ENCODE measurements around the gene NOP9.

NOP9 gene

GRCh38 chr14:24307575-24308341 is 8.1 kb downstream of the NOP9 start, which contains the start of gene CIDEB:
Gene CIDEB, minus strand, starts transcription at chr14:24307977. Its CDS starts 119 bp downstream, at chr14:24307858.
- DNase-seq, result peak in 32 of 56 donors; percentile 2 to 79 (median 22)

DNA sequence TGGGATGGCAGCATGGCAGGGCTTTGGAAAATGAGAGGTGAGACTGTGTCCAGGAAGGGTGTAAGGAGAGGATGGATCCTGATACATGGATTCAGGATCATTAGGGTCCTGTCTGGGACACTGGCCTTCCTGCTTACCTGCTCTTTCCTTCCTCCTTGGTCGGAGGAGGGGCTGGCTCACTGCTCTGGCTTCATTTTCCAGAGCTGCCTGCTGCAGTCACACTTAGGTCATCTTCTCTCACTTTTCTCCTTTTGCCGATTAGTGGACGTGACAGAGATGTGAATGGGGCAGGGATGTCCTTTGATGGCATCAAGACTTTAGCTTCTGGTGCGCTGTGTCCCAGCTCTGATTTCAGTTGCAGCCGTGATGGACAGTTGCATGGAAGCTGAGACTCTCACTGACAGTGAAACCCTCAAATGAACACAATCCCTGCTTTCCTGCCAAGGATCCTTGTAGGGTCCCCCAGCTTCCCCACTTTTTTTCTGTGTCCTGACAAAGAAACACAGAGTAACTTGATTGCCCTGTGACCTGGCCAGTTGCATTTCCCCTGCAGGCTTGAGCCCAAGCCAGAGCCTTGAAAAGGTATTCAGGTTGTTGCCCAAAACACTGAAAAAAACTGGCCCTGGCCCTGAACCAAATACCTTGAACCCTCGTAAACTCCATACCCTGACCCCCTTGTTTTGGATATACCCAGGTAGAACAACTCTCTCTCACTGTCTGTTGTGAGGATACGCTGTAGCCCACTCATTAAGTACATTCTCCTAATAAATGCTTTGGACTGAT is 8.9 kb downstream of the NOP9 start:
- DNase-seq, result peak in 3 of 56 donors; percentile 7 to 23 (median 12)

DNA sequence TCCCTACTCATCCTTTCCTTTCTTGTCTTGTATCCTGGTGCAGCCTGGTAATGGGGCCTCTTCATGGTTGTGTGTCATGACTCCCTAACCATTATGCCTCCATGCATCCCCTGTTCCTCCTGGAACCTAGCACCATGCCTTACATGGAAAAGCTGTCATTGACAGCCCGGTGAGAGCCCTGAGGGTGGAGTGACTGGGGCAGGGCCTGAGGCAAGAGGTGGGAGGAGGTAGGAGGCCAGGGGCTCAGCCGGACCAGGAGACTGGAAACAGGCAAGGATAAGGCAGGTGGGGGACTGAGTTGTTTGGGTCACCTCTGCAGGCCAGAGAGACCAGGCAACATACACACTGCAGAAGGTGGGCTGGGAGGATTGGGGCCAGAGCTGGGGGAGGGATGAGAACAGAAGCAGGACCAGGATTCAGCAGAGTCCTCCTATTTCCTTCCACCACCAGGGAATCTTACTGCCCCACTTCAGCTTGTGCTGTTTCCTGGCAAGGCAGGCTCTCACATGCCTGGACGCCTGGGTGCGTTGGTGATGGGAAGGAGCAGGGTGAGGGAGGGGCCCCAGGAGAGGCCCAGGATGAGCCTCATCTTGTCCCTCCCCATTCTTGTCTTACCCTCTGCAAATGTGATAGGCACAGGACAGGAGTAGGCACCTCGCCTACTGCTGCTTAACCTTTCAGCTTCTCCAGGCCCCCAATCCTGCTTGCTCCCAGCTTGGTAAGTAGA is 10.1 kb downstream of the NOP9 start, which contains the start of gene LTB4R2:
TSS of gene LTB4R2 (plus strand) at position 603 of the 727 bp plus-strand sequence. CDS start 525 bp downstream, outside the sequence.
- DNase-seq, result no peak

GRCh38 chr14:24310265-24310645 is 10.6 kb downstream of the NOP9 start:
- no peak for DNase-seq

DNA sequence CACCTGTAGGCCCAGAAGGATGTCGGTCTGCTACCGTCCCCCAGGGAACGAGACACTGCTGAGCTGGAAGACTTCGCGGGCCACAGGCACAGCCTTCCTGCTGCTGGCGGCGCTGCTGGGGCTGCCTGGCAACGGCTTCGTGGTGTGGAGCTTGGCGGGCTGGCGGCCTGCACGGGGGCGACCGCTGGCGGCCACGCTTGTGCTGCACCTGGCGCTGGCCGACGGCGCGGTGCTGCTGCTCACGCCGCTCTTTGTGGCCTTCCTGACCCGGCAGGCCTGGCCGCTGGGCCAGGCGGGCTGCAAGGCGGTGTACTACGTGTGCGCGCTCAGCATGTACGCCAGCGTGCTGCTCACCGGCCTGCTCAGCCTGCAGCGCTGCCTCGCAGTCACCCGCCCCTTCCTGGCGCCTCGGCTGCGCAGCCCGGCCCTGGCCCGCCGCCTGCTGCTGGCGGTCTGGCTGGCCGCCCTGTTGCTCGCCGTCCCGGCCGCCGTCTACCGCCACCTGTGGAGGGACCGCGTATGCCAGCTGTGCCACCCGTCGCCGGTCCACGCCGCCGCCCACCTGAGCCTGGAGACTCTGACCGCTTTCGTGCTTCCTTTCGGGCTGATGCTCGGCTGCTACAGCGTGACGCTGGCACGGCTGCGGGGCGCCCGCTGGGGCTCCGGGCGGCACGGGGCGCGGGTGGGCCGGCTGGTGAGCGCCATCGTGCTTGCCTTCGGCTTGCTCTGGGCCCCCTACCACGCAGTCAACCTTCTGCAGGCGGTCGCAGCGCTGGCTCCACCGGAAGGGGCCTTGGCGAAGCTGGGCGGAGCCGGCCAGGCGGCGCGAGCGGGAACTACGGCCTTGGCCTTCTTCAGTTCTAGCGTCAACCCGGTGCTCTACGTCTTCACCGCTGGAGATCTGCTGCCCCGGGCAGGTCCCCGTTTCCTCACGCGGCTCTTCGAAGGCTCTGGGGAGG is 11.3 kb downstream of the NOP9 start, which contains the start of gene LTB4R:
TSS of gene LTB4R (plus strand) at position 857 of the 959 bp plus-strand sequence. CDS start 4,150 bp downstream, outside the sequence.
- peak in 44 of 56 donors; percentile 15 to 77 (median 54) for DNase-seq

GRCh38 chr14:24311837-24312615 is 12.4 kb downstream of the NOP9 start:
- no peak for DNase-seq

- DNase-seq, result no peak
These were observed 13.3 kb downstream of the NOP9 start for GRCh38 chr14:24312736-24313507.

DNA sequence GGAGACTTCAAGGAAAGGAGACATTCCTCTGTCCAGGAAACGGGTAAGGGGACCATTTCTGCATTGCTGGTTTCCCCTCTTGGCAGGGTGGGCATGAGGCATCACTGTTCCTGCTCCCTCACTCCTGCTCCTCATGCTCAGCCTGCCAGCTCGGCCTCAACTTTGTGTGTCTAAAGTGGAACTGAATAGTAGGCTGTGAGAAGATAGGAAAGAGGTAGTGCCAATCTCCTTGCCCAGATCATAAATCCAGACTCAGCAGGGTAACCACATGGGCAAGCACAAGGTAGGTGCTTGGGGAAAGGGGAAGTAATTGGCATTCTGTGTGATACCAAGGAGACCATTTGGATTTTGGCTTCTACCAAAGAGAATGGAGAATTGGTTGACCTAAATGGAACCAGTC is 14.3 kb downstream of the NOP9 start:
- DNase-seq, result no peak

GRCh38 chr14:24314377-24315193 is 14.9 kb downstream of the NOP9 start:
- DNase-seq, result no peak

DNA sequence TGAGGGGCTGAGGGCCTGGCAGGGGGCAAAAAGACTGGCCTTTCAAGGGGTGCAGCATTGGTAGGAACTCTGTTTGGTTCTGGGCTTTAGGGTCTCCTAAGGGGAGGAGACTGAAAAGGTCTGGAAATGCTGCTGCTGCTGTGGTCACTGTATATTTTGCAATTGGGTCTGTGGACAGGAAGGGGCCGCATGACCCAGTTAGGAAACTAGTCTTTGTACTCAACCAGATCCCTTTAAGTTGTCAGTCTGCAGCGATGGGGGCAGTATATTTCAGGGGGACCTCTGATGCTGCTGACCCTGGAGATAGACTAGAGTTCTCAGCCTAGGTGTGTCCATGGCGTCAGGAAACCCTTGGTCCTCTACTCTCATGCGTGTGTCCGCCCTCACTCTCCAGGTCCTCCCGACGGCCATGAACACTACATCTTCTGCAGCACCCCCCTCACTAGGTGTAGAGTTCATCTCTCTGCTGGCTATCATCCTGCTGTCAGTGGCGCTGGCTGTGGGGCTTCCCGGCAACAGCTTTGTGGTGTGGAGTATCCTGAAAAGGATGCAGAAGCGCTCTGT is 15.7 kb downstream of the NOP9 start:
- DNase-seq, result no peak

- DNase-seq, result no peak
These were observed 16.4 kb downstream of the NOP9 start for GRCh38 chr14:24315807-24316596.

DNA sequence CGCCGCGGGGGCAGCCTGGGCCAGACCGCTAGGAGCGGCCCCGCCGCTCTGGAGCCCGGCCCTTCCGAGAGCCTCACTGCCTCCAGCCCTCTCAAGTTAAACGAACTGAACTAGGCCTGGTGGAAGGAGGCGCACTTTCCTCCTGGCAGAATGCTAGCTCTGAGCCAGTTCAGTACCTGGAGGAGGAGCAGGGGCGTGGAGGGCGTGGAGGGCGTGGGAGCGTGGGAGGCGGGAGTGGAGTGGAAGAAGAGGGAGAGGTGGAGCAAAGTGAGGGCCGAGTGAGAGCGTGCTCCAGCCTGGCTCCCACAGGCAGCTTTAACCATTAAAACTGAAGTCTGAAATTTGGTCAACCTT is 16.9 kb downstream of the NOP9 start:
- DNase-seq, result no peak

DNA sequence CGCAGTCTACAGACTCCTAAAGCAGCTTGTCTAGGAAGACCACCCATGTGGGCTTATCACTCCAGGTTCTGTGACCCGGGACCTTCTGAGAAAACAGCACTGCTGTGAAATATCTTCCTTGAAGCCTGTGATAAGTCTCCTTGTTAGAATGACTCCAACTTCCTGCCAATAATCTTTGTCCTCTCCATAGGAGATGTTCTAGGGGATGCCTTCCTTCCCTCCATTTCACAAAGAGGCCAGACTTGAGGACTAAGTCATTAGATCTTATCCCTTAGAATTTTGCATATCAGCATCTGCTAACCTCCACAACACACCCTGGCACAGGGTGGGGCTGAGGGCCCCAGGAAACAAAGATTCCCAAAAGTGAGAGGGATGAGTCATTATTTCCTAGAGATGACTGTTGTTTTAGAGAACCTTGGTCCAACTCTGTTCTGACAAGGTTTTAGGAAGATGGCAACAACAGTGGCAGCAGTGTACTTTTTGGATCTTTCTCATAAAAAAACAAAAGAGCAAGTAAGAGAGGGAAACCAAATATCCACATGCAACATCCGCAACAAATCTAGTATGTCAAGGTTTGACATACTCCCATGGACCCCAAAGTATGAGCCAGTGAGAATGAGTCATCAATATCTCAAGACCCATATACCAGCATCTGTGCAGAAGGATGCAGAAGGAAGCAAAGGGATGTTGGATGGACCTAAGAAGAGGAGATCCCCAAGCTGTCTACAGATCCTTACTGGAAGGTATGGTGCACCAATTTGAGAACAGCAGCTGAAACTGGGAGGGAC is 17.7 kb downstream of the NOP9 start:
- DNase-seq, result no peak

GRCh38 chr14:24321212-24321975 is 21.7 kb downstream of the NOP9 start:
- no peak for DNase-seq

DNA sequence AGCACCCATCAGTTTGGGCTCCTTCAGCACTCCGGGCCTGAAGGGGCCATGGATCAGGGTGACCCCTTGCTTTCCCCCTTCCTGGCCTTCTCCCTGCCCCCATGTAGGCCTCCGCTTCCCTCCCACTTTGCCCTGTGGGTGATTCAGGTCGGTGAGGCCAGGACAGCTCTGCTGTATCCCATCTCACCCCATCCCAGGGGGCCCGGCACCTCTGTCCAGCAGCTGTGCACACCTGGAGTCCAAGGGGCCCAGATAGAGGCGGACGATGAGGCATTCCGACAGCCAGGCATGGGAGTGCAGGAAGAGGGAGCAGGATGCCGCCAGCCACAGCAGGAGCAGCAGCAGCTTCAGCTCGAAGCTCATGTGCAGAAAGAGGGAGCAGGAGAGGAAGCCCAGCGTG is 23.0 kb downstream of the NOP9 start:
- DNase-seq, result no peak
